HG03342 (cell line): ENCODE data around the gene ZNF747.
"Not testable (repeated sequence)": the region's sequence is repeated elsewhere in the genome, so short reads cannot be mapped to it uniquely, and the experiment has no call there.

Source experiments
- ATAC-seq: cut with Tn5 transposase; IDR thresholded peaks from one replicate; pipeline ENCODE4 v1.9.1; 2021; ENCODE audit warnings: mild to moderate bottlenecking, moderate library complexity; ENCODE audit not compliant: unreplicated experiment

ZNF747 gene

DNA sequence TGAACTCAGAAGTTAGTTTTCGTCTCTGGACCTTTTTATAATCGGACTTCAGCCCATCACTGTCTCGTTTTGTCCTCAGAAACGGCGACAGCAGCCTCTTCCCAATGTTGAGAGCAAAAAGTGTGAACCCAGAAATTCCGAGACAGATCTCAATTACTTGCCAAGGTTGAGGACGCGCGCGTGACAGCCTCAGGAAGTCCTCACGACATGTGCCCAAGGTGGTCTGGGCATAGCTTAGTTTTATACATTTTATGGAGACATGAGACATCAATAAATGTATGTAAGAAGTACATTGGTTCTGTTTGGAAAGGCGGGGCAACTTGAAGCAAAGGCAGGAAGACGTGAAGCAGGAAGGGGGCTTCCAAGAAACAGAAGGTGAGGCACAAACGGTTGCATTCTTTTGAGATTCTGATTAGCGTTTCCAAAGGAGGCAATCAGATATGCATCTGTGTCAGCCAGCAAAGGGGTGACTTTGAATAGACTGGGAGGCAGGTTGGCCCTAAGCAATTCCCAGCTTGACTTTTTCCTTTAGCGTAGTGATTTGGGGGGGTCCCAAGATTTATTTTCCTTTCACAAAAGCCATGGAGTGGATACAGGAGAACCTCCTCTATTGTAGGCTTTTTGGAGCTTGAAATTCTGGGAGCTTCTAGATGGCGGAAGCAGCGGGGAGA, 583 bp upstream of the ZNF747 start:
- peak; percentile 11 for ATAC-seq

DNA sequence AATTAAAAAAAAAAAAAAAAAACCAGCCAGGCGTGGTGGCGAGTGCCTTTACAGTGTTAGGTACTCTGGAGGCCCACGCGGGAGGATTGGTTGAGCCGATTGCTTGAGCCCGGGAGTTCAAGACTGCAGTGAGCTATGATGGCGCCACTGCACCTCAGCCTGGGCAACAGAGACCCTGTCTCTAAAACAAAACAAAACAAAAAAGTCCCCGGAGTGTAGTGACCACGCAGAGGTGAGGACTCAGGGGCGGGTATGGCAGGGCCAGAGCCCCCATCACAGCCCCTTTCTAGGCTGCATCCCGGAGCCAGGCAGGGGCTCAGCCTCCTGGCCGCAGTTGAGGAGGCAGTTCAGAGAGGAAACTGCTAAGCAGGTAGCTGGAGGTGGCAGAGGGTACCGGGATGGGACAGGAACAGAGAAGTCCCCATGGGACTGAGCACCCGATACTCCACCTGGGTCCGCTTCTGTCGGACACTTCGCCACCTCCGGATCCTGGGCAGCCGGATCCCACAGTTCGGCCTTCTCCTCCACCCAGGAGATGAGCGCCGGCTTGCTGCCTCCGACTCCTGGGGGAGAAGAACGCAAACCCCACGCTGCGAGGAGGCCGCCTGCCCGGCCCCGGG, 800 bp downstream of the ZNF747 start:
- peak; percentile 17 for ATAC-seq

DNA sequence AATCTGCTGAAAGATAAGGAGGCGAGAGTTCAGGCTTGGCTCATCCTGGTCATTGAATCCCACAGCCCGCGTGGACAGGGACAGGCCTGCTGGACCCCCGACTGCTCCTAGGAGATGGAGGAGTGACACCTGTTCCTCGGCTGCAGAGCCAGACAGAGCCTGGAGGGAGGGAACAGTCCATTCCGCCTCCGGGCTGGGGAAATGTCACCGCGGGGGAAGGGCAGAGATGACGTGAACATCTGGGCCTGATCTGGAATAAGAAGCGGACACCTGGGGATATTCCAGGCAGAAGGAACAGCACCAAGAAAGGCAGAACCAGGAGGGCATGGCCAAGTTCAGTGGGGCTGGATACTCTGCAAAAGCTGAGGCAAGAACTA, 1.5 kb downstream of the ZNF747 start:
- ATAC-seq, result no peak

DNA sequence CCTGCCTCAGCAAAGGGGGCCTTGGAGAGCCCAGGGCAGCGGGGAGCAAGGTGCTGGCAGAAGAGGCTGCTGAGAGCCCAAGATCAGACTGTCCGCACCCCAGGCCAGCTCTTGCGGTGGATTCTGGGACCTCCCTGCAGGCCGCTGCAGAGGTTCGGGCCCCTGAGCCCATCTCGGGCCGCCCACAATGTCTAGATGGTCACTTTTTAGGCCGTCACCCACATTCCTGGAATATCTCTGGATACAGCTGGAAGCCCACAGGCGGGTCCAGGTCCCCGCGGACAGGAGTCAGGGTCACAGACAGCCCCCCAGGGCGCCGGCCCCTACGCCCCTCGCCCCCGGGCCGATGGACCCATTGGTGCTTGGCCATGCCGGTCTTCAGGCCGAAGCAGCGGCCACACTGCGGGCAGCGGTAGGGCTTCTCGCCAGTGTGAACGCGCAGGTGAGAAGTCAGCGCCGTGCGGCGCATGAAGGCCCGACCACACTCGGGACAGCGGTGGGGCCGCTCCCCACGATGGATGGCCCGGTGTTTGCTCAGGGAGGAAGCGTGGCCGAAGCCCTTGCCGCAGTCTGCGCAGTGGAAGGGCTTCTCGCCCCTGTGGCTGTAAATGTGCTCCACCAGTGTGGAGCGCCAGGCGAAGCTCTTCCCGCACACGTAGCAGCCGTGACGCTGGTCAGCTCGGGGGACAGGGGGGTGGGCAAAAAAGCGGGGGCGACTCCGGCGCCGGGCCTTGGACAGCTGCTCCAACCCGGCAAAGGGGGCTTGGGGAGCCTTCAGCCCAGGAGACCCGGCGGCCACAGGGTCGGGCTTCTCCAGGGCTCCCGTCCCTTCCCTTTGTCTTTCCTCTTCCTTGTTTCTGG, 2.1 kb downstream of the ZNF747 start:
- ATAC-seq, result no peak

DNA sequence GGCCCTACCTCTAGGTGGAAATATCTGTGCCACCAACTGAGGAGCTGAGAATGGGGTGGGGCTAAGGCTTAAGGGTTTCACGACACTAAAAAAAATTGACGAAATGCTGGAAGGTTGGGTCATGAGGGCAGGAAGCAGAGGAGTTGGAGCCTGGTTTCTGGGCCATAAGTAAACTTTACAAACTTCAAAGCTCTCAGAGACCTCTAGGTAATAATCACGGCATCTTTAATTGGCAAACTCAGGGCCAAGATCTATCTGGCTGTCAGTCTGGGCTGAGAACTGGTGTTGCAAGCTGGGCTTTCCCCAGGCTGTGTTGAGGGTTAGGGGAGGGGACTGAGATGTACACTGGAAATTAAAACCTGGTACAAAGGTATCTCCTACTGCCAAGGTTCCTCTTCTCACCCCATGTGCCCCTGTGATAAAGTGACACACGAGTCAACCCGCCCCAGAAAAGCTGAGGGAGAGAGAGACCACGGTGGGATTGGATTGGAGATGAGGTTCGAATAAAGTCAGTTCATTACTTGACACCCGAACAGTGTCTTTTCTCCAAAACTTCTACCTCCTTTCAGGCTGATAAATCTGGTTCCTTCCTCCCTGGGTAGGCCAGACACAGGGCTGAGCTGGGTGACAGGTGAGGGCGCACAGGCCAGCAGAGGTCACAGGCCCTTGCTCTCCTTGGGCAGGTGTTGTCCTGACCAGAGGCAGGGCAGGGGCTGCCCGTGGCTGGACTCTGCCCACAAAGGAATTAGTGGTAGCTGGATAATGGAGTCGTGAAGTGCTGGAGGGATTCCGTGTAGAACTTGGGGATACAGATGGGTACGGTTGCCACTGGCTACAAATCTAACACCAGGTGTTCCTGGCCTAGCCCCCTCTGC, 4.3 kb downstream of the ZNF747 start:
- ATAC-seq, result no peak

DNA sequence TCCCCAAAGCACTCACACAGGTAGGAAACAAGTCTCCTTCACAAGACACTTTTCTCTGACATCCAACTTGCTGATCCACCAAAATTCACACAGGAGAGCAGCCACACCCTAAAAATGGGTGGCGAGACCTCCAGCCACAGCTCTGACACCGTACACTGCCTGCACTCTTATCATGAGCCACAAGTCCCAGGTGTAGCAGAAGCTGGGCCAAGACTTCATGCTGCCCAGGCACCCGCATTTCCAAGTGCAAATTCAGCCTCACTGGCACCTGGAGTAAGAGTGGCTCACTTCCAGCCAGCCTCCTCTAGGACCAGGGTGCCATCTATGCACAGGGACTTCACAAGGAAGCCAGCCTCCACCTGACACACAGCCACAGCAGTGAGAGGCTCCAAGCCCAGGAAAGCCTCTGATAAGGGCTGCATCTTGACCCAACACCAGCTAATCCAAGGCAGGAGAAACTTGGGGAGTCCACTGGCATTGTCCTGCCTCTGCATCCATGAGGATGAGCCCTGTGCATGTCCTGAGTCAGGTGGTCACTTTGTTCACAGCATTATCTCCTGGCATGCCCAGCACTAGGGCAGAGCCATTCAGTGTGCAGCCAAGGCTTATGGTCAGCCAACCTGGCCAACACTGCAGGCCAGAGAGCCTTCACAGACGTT, 5.7 kb downstream of the ZNF747 start:
- ATAC-seq, result no peak

DNA sequence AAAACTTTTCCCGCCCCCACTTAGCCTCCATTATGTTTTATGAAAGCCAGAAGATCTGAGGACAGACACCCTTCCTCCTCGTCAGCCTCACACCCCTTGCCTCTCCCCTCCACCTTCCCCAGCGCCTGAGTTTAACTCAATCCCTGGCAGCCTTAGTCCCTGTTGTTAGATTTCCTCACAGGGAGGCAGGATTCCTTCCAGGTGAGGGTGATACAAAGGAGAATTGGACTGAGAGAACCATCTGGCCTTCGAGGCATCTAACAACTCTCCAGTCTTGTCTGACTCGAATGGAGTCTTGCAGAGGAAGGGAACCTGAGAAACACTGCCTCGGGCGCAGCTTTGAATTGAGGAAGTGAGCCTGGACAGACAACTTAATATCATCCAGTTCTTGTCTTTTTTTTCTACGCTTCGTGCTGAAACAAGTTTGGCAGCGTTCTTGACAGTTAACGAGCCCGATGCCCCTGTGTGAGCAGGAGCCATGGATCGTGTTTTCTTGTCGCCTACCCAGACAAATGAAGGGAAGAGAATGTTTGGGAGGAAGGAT, 7.0 kb downstream of the ZNF747 start:
- ATAC-seq, result no peak

DNA sequence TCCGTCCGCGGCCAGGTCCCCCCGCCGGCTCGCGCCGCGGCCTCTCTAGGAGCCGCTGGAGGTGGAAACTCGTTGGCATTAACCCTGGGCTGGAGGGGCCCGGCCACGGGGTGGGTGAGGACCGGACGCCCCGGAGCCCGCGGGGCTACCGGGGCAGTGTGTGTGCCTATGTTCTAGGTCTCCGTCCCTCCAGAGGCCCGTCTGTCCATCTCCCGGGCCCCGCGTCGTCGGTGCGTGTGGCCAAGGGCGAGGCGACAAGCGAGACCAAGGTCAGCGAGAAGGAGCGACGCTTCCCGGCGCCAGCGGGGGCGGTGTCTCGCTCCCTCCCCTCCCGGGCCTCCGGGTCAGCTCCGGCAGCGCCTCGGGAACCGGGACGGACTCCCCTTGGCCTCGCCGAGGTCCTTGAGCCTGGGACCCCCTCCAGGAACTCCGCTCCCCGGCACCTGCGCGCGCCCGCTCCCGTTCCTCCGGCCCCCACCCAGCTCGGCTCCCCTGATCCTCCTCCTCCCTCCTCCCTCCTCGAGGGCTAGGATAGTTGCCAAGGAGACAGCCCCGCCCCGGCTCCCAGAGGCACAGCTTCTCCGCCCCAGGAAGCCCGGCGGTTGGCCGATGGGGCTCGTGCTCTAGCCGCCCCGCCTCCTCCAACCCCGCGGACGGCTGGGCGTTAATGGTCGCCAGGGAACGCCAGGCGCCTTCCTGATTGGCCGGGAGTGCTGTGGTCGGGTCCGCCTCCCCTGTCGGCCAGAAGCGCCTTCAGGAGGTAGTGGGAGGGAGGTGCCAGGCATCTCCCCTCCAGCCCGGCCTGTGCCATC, 7.6 kb downstream of the ZNF747 start:
- ATAC-seq, result peak; percentile 79

DNA sequence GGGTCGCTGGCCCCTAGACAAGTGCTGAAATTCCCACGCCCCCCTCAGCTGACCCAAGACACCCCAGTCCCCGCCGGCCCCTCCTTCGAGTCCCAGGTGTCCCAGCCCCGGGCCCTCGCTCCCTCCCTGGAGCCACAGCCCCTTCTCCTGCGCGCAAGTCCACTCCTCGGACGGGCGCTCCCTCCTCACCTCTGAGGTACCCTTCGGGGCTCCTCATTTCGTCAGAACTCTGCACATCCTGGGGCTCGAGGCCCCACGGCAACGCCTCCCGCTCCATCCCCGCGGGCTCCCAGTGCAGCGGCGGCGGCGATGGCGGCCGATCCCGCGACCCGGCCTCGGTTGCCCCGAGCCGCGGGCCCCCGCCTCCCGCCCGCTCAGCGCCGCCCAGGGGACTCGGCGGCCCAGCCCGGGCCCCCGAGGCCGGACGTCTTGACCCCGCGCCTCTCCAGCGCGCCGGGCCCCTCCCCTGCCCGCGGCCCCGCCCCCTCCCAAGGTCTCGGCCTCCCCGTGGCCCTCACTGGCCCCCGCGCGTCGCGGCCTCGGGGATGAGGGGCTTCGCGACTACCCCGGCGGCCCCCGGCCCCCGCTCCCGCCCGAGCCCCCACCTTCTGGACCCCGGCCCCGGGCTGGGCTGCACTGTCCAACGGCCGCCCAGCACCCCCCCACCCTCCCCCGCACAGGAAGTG, 8.4 kb downstream of the ZNF747 start, which contains the start of gene ZNF768:
TSS of gene ZNF768 (minus strand) at position 430 of the 686 bp plus-strand sequence. CDS start at position 277, 153 bp downstream.
- no peak for ATAC-seq

DNA sequence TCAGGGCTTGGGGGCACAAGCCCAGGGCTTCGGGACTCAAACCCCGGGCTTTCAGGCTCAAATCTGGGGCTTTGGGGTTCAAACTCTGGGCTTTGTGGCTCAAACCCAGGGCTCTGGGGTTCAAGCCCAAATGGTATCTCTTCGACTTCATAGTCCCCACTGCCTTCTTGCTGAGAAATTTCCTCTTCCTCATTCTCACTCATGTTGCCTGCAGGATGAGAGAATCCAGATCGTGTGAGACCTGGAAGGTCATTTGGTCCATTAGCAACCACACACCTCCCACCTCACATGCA, 8.9 kb downstream of the ZNF747 start:
- ATAC-seq, result no peak

DNA sequence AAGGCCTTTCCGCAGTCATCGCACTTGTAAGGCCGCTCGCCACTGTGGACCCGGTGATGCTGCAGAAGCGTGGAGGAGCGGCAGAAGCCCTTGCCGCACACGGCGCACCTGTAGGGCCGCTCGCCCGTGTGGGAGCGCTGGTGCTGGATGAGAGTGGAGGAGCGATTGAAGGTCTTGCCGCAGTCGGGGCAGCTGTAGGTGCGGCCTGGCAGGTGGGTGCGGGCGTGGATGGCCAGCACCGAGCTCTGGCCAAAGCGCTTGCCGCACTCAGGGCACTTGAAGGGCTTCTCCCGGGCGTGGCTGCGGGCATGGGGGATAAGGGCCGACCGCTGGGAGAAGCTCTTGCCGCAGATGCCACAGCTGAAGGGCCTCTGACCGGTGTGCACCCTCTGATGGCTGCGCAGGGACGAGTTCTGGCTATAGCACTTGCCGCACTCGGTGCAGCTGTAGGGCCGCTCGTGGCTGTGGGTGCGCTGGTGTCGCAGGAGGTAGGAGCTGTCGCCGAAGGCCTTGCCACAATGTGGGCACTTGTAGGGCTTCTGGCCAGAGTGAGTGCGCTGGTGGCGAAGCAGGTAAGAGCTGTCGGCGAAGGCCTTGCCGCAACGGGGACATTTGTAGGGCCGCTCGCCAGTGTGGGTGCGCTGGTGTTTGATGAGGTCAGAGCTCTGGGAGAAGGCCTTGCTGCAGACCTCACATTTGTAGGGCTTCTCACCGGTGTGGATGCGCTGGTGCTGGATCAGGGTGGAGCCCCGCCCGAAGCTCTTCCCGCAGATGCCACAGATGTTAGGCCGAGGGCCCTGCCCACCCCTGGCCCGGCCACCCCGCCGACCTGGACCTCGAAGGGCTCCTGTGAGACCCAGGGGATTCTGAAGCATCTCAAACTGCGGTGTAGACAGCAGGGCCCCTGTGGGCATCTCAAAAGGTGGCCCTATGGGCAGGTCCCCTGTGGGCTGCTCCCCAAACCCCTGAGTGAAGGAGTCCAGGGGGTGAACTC, 9.8 kb downstream of the ZNF747 start:
- ATAC-seq, result no peak

DNA sequence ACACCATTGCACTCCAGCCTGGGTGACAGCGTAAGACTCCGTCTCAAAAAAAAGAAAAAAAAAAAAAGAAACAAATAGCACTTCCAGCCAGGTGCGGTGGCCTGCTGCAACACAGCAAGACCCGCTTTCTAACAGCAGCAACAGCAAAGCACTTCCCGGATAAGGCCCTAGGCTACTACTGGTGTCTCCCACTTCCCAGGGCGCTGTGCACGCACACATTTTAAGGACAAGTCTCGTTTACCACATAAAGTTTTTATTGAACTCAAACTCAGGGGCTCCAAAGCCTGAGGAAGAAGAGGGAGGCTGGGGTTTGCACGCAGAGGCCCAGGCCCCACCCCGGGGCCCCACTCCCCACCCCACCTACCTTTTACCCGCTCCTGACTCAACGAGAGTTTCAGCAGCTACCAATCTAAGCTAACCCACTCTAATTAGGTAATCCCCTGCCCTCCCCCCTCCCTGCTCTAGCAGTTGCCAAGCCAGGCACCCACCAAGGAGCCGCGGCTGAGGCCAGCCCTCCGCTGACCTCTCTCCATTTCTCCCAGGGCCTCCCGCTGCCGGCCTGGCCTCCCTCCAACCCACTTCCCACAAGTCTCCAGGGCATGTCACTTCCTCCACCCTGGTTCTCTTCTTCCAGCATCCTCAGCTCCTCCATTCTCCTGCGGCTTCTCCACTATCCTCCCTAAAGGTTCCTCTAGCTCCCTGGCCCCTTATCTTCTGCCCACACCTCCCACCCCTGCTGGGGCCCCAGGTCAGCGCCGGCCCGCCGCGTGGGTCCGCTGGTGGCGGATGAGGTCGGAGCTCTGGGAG, 10.7 kb downstream of the ZNF747 start:
- no peak for ATAC-seq

DNA sequence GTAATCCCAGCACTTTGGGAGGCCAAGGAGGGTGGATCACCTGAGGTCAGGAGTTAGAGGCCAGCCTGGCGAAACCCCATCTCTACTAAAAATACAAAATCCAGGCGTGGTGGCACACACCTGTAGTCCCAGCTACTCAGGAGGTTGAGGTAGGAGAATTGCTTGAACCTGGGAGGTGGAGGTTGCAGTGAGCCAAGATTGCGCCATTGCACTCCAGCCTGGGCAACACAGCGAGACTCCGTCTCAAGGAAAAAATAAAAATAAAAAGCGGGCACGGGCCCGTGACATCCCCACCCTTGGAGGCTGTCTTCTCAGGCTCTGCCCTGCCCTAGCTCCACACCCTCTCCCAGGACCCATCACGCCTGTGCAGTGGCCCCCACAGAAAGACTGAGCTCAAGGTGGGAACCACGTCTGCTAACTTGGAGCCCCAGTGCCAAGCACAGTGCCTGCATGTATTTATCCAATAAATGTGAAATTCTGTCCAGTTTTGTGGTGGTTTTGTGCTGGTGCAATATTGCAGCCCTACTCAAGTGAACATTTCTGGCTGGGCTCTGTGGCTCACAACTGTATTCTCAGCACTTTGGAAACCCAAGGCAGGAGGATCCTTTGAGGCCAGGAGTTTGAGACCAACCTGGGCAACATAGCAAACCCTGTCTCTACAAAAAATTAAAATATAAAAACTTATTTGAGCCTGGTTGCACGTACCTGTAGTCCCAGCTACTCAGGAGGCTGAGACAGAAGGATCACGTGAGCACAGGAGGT, 11.8 kb downstream of the ZNF747 start:
- not testable (repeated sequence) for ATAC-seq

DNA sequence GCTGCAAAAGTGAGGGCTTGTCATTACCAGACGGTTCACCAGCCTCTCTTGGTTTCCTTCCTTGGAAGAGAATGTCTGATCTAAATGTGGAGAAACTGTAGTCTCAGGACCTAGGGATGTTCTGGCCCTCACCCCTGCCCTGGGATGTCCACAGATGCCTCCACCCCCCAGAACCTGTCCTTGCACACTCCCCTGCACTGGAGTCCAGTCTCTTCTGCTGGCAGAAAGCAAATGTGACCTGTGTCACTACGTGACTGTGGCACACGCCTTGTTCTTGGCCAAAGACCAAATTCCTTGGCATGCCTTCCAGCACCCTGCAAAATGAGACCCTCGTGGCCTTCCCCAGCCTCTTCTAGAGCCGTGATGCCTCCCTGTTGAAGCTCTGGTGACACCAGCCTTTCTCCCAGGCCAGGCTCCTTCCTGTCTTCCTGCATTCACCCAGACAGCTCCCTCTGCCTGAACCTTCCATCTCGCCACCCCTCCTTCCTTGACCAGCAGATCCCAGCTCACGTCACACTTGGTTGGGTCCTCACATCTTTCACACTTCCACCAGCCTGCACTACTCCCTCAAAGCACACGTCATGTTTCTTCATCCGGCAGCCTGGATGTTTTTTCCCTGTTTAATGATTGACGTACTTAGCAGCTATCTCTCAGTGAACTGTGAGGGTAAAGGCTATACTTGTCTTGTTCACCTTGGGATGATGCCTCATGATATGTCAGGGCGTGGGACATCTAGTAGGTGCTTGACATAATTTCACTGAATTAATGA, 12.6 kb downstream of the ZNF747 start:
- ATAC-seq, result no peak

DNA sequence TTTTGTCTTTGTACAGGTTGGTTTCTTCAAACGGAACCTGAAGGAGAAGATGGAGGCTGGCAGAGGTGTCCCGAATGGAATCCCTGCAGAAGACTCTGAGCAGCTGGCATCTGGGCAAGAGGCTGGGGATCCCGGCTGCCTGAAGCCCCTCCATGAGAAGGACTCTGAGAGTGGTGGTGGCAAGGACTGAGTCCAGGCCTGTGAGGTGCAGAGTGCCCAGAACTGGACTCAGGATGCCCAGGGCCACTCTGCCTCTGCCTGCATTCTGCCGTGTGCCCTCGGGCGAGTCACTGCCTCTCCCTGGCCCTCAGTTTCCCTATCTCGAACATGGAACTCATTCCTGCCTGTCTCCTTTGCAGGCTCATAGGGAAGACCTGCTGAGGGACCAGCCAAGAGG, 13.2 kb downstream of the ZNF747 start:
- no peak for ATAC-seq
